Fibroblast of the aortic adventitia (primary cell): ENCODE measurements around the gene FAM120C. TPM values are rescaled to one million over a fixed set of nuclear protein-coding genes. Genes with fewer than 3 reads are reported as not detected.
A peak's percentile ranks its signal among the peaks of the same experiment; 100 is the strongest.

ENCODE experiments used
- DNase-seq: peaks from one replicate; pipeline ENCODE4 v3.0.0-alpha.2; 2010; ENCODE audit warnings: low read depth
- H3K4me3 ChIP-seq: 2 replicates; pipeline ENCODE4 v1.5.1; 2011; ENCODE audit warnings: low read depth, mild to moderate bottlenecking, control low read depth, low read length, moderate library complexity
- CTCF ChIP-seq: IDR thresholded peaks from 2 replicates; pipeline ENCODE4 v1.5.1; 2011; ENCODE audit warnings: mild to moderate bottlenecking, low read length, control low read depth, inconsistent platforms; ENCODE audit not compliant: insufficient read depth
- total RNA-seq: library from RNA; depleted of rRNA; stranded (reverse); fragments of >200 nt; gene quantifications from 2 replicates; pipeline ENCODE4 v1.2.3, GENCODE V29; 2012; ENCODE audit warnings: low replicate concordance

Gene FAM120C
- total RNA-seq, 1 donor: 10.5 TPM

- H3K4me3 ChIP-seq: no peak overlapping the region
- peak; percentile 27 for DNase-seq
- TF ChIP-seq CTCF: no peak
Measured at GRCh38 chrX:54166915-54167314, 16.1 kb downstream of the FAM120C start.

GRCh38 chrX:54157561-54157960 is 25.5 kb downstream of the FAM120C start:
- DNase-seq: no peak
- no peak overlapping the region for H3K4me3 ChIP-seq
- TF ChIP-seq CTCF: no peak

GRCh38 chrX:54134269-54134668 is 48.8 kb downstream of the FAM120C start:
- H3K4me3 ChIP-seq: no peak overlapping the region
- no peak for DNase-seq
- TF ChIP-seq CTCF: no peak

- TF ChIP-seq CTCF: no peak
- no peak overlapping the region for H3K4me3 ChIP-seq
- no peak for DNase-seq
Measured at GRCh38 chrX:54116391-54116790, 66.7 kb downstream of the FAM120C start.

GRCh38 chrX:54093571-54093970 is 89.5 kb downstream of the FAM120C start:
- DNase-seq: no peak
- no peak overlapping the region for H3K4me3 ChIP-seq
- no peak for TF ChIP-seq CTCF

- H3K4me3 ChIP-seq: no peak overlapping the region
- no peak for TF ChIP-seq CTCF
- no peak for DNase-seq
Measured at GRCh38 chrX:54093159-54093558, 89.9 kb downstream of the FAM120C start.

- no peak for TF ChIP-seq CTCF
- no peak overlapping the region for H3K4me3 ChIP-seq
- DNase-seq: no peak
Measured at GRCh38 chrX:54090880-54091279, 92.2 kb downstream of the FAM120C start.
